Neuronal stem cell (in vitro differentiated cells): ENCODE results near the gene LORICRIN.

ENCODE experiments used
- DNase-seq: peaks from one replicate; pipeline ENCODE4 v3.0.0-alpha.2; 2013; ENCODE audit warnings: low spot score
- H2AFZ ChIP-seq: one replicate; pipeline ENCODE4 v1.6.1; 2013; ENCODE audit warnings: mild to moderate bottlenecking, low read length, inconsistent platforms
- H2AK5ac ChIP-seq: 2 replicates; pipeline ENCODE4 v1.6.1; 2013; ENCODE audit warnings: low read depth, mild to moderate bottlenecking, inconsistent platforms, low read length, moderate library complexity, mixed read lengths
- H2BK120ac ChIP-seq: 2 replicates; pipeline ENCODE4 v1.6.1; 2013; ENCODE audit warnings: low read depth, mild to moderate bottlenecking, inconsistent platforms, low read length, moderate library complexity, mixed read lengths
- H2BK12ac ChIP-seq: one replicate; pipeline ENCODE4 v1.6.1; 2013; ENCODE audit warnings: low read length, inconsistent platforms
- H2BK15ac ChIP-seq: 2 replicates; pipeline ENCODE4 v1.6.1; 2013; ENCODE audit warnings: mild to moderate bottlenecking, low read length, inconsistent platforms, mixed read lengths
- H2BK5ac ChIP-seq: one replicate; pipeline ENCODE4 v1.6.1; 2013; ENCODE audit warnings: inconsistent platforms, mild to moderate bottlenecking, low read length, moderate library complexity
- H3K14ac ChIP-seq: one replicate; pipeline ENCODE4 v1.6.1; 2013; ENCODE audit warnings: low read length, inconsistent platforms
- H3K18ac ChIP-seq: 2 replicates; pipeline ENCODE4 v1.6.1; 2013; ENCODE audit warnings: low read length, inconsistent platforms
- H3K23ac ChIP-seq: 2 replicates; pipeline ENCODE4 v1.6.1; 2013; ENCODE audit warnings: low read depth, mild to moderate bottlenecking, mixed read lengths, low read length, inconsistent platforms; ENCODE audit not compliant: poor library complexity
- H3K27ac ChIP-seq: replicated peaks from 3 replicates; pipeline ENCODE4 v1.5.1; 2013; ENCODE audit warnings: low read length, inconsistent platforms
- H3K27me3 ChIP-seq, 3 experiments: 2 replicates each; pipeline ENCODE4 v1.6.1; 2013; ENCODE audit warnings: low read length in 3 of 3, mild to moderate bottlenecking in 2 of 3, inconsistent platforms in 1 of 3, low read depth in 1 of 3, mixed read lengths in 1 of 3, moderate library complexity in 1 of 3; ENCODE audit not compliant: control insufficient read depth in 3 of 3, insufficient read depth in 3 of 3
- H3K36me3 ChIP-seq, 2 donors: replicated peaks in 1 of 2; 2 replicates each; pipeline ENCODE4 v1.6.1; 2013; ENCODE audit warnings: low read length in 2 of 2; ENCODE audit not compliant: control insufficient read depth in 2 of 2, insufficient read depth in 2 of 2
- H3K4ac ChIP-seq: 2 replicates; pipeline ENCODE4 v1.6.1; 2013; ENCODE audit warnings: inconsistent platforms, mild to moderate bottlenecking, low read length, moderate library complexity
- H3K4me1 ChIP-seq, 2 donors: 1 replicate in 1 of 2; 2 replicates in 1 of 2; pipeline ENCODE4 v1.6.1; 2013; ENCODE audit warnings: low read length in 2 of 2, low read depth in 1 of 2; ENCODE audit not compliant: control insufficient read depth in 2 of 2, insufficient read depth in 1 of 2
- H3K4me2 ChIP-seq: one replicate; pipeline ENCODE4 v1.6.1; 2013; ENCODE audit warnings: mild to moderate bottlenecking, low read length, inconsistent platforms; ENCODE audit not compliant: insufficient read depth, poor library complexity, severe bottlenecking
- H3K4me3 ChIP-seq, 2 donors: 2 replicates each; pipeline ENCODE4 v1.5.1; 2013; ENCODE audit warnings: low read length in 2 of 2, mild to moderate bottlenecking in 2 of 2, inconsistent platforms in 1 of 2, moderate library complexity in 1 of 2
- H3K79me1 ChIP-seq: one replicate; pipeline ENCODE4 v1.6.1; 2013; ENCODE audit warnings: low read depth, mild to moderate bottlenecking, inconsistent platforms, low read length, moderate library complexity
- H3K9ac ChIP-seq: one replicate; pipeline ENCODE4 v1.6.1; 2013; ENCODE audit warnings: mild to moderate bottlenecking, low read depth, low read length, inconsistent platforms; ENCODE audit not compliant: poor library complexity
- H3K9me3 ChIP-seq, 2 donors: replicated peaks in 1 of 2; 2 replicates each; pipeline versions ENCODE3 to v1.6.1; 2013; ENCODE audit warnings: low read length in 2 of 2, mild to moderate bottlenecking in 2 of 2, inconsistent platforms in 1 of 2, low read depth in 1 of 2, mixed read lengths in 1 of 2, moderate library complexity in 1 of 2; ENCODE audit not compliant: control insufficient read depth in 2 of 2, insufficient read depth in 1 of 2
- H4K8ac ChIP-seq: one replicate; pipeline ENCODE4 v1.6.1; 2013; ENCODE audit warnings: low read depth, mild to moderate bottlenecking, inconsistent platforms, low read length, moderate library complexity
- H4K91ac ChIP-seq: one replicate; pipeline ENCODE4 v1.6.1; 2013; ENCODE audit warnings: low read length, low read depth, mild to moderate bottlenecking, inconsistent platforms; ENCODE audit not compliant: poor library complexity
- WGBS, 2 donors: extraction: QIAGEN DNeasy Blood & Tissue Kit; methylation state at CpG; one replicate each; pipeline ENCODE4 v1.1.7; 2013; ENCODE audit warnings: missing lambda C conversion rate in 2 of 2, mixed read lengths in 1 of 2; ENCODE audit not compliant: insufficient read length in 2 of 2, insufficient replicate concordance in 1 of 2; ENCODE audit errors: extremely low coverage in 2 of 2; 5-methylcytosine and 5-hydroxymethylcytosine counted together

The LORICRIN gene

GRCh38 chr1:153231785-153232184 lies 27.7 kb upstream of the LORICRIN start:
- no peak overlapping the region for H2AK5ac ChIP-seq
- no peak overlapping the region for H3K4ac ChIP-seq
- H2BK15ac ChIP-seq, result no peak overlapping the region
- no peak overlapping the region for H3K4me2 ChIP-seq
- no peak for DNase-seq
- no peak overlapping the region for H3K18ac ChIP-seq
- H3K27ac ChIP-seq, result no peak overlapping the region
- H2AFZ ChIP-seq, result no peak overlapping the region
- no peak overlapping the region for H4K8ac ChIP-seq
- H2BK12ac ChIP-seq, result no peak overlapping the region
- H3K79me1 ChIP-seq, result no peaks in the 10 kb centered on the region
- H3K4me1 ChIP-seq, result no peaks in the 10 kb centered on the region
- no peak overlapping the region for H3K4me3 ChIP-seq
- H3K27me3 ChIP-seq, result no peaks in the 10 kb centered on the region
- H2BK120ac ChIP-seq, result no peak overlapping the region
- no CpG with 5 or more reads among the region's 2 CpGs for WGBS, 2 donors
- H3K9ac ChIP-seq, result no peak overlapping the region
- H3K9me3 ChIP-seq, result no peaks in the 10 kb centered on the region
- no peak overlapping the region for H3K14ac ChIP-seq
- H3K36me3 ChIP-seq, result no peaks in the 10 kb centered on the region
- no peak overlapping the region for H3K23ac ChIP-seq
- H4K91ac ChIP-seq, result no peak overlapping the region
- no peak overlapping the region for H2BK5ac ChIP-seq

- no peak overlapping the region for H2AK5ac ChIP-seq
Observed at GRCh38 chr1:153232553-153232952, 26.9 kb upstream of the LORICRIN start.

GRCh38 chr1:153233448-153233847 lies 26.0 kb upstream of the LORICRIN start:
- no peak overlapping the region for H2BK12ac ChIP-seq
- no peak overlapping the region for H2BK5ac ChIP-seq
- H3K27ac ChIP-seq, result no peak overlapping the region
- no peaks in the 10 kb centered on the region for H3K36me3 ChIP-seq
- no peak overlapping the region for H2AFZ ChIP-seq
- H3K23ac ChIP-seq, result no peak overlapping the region
- no peak overlapping the region for H4K8ac ChIP-seq
- no peak overlapping the region for H2BK120ac ChIP-seq
- H2AK5ac ChIP-seq, result no peak overlapping the region
- no CpG with 5 or more reads among the region's 1 CpG for WGBS, 2 donors
- H2BK15ac ChIP-seq, result no peak overlapping the region
- H3K4me2 ChIP-seq, result no peak overlapping the region
- H3K27me3 ChIP-seq, result no peaks in the 10 kb centered on the region
- H3K79me1 ChIP-seq, result no peaks in the 10 kb centered on the region
- H4K91ac ChIP-seq, result no peak overlapping the region
- no peak overlapping the region for H3K4me3 ChIP-seq
- no peaks in the 10 kb centered on the region for H3K4me1 ChIP-seq
- no peak overlapping the region for H3K9ac ChIP-seq
- no peak overlapping the region for H3K18ac ChIP-seq
- no peaks in the 10 kb centered on the region for H3K9me3 ChIP-seq
- no peak for DNase-seq
- H3K14ac ChIP-seq, result no peak overlapping the region
- no peak overlapping the region for H3K4ac ChIP-seq

More at GRCh38 chr1:153232553-153232952, 26.9 kb upstream of the LORICRIN start:
- Histone ChIP-seq H3K9ac (no peak overlapping the region), H2BK120ac (no peak overlapping the region), H3K27me3 (no peaks in the 10 kb centered on the region), H3K4me2 (no peak overlapping the region), H4K8ac (no peak overlapping the region), H2BK15ac (no peak overlapping the region), H4K91ac (no peak overlapping the region), H3K27ac (no peak overlapping the region), H3K4me1 (no peaks in the 10 kb centered on the region), H3K36me3 (no peaks in the 10 kb centered on the region), H3K18ac (no peak overlapping the region), H2BK5ac (no peak overlapping the region), H2BK12ac (no peak overlapping the region), H2AFZ (no peak overlapping the region), H3K4ac (no peak overlapping the region), H3K79me1 (no peaks in the 10 kb centered on the region), H3K14ac (no peak overlapping the region), H3K23ac (no peak overlapping the region), H3K9me3 (no peaks in the 10 kb centered on the region), H3K4me3 (no peak overlapping the region)
- WGBS, 2 donors, result no CpG with 5 or more reads among the region's 3 CpGs
- no peak for DNase-seq

- no peak overlapping the region for H4K8ac ChIP-seq
- H3K36me3 ChIP-seq, result no peaks in the 10 kb centered on the region
Observed at GRCh38 chr1:153238527-153238926, 21.0 kb upstream of the LORICRIN start.

More at GRCh38 chr1:153238527-153238926, 21.0 kb upstream of the LORICRIN start:
- Histone ChIP-seq H4K91ac (no peak overlapping the region), H3K14ac (no peak overlapping the region), H3K4me1 (no peaks in the 10 kb centered on the region), H3K4me3 (no peak overlapping the region), H2BK5ac (no peak overlapping the region), H3K9me3 (peaks cover 0 to 2% of the 10 kb centered on the region in 2 donors), H2BK120ac (no peak overlapping the region), H3K23ac (no peak overlapping the region), H3K79me1 (no peaks in the 10 kb centered on the region), H3K27ac (no peak overlapping the region), H3K4me2 (no peak overlapping the region), H3K9ac (no peak overlapping the region), H2AK5ac (no peak overlapping the region), H3K18ac (no peak overlapping the region), H2BK15ac (no peak overlapping the region), H2BK12ac (no peak overlapping the region), H3K4ac (no peak overlapping the region), H3K27me3 (no peaks in the 10 kb centered on the region), H2AFZ (no peak overlapping the region)
- WGBS, 2 donors, result no CpG with 5 or more reads among the region's 2 CpGs
- DNase-seq, result no peak
